Adipocyte (in vitro differentiated cells): ENCODE results near the gene C8A.

Experiments used
- DNase-seq: peaks from one replicate; pipeline ENCODE4 v3.0.0-alpha.2; 2015; ENCODE audit warnings: low read depth
- H3K27me3 ChIP-seq: replicated peaks from 2 replicates; pipeline ENCODE4 v1.7.0; 2013; ENCODE audit warnings: mild to moderate bottlenecking, low read length, moderate library complexity; ENCODE audit not compliant: control insufficient read depth, insufficient read depth
- H3K36me3 ChIP-seq: 2 replicates; pipeline ENCODE4 v1.7.0; 2013; ENCODE audit warnings: low read length, mild to moderate bottlenecking, moderate library complexity; ENCODE audit not compliant: control insufficient read depth, insufficient read depth, severe bottlenecking
- H3K4me1 ChIP-seq: 2 replicates; pipeline ENCODE4 v1.7.0; 2013; ENCODE audit warnings: mild to moderate bottlenecking, low read length, moderate library complexity; ENCODE audit not compliant: control insufficient read depth, insufficient read depth
- H3K4me3 ChIP-seq: 2 replicates; pipeline ENCODE4 v1.7.0; 2013; ENCODE audit warnings: mild to moderate bottlenecking, low read length, moderate library complexity
- H3K9ac ChIP-seq: 2 replicates; pipeline ENCODE4 v1.7.0; 2013; ENCODE audit warnings: mild to moderate bottlenecking, low read length, moderate library complexity
- H3K9me3 ChIP-seq: 2 replicates; pipeline ENCODE4 v1.7.0; 2013; ENCODE audit warnings: mild to moderate bottlenecking, low read length, moderate library complexity; ENCODE audit not compliant: control insufficient read depth

Gene C8A

GRCh38 chr1:56864430-56864829, 9.8 kb downstream of the C8A start:
- Histone ChIP-seq H3K27me3 (no peaks in the 10 kb centered on the region), H3K9me3 (no peaks in the 10 kb centered on the region), H3K4me1 (peaks cover 7% of the 10 kb centered on the region), H3K4me3 (no peak overlapping the region), H3K9ac (no peak overlapping the region), H3K36me3 (no peaks in the 10 kb centered on the region)
- no peak for DNase-seq

DNA sequence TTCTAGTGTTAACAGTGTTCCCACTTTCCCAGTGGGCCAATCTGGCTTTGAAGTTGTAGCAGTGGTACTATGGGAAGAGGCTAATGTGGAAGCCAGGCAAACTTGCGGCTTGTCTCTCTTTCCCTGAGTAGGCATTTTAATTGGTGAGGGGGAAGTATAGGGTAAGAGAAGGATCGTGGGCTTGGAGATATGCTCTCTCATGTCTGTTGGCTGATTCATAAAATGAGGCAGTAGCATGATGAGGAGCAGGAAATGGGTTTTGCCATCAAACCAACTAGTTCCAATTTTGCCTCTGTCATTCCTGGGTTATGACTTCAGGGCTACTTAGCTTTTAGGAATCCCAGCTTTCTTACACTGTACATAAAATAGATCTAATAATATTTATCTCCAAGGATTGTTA, 12.1 kb downstream of the C8A start:
- Histone ChIP-seq H3K36me3 (no peaks in the 10 kb centered on the region), H3K27me3 (no peaks in the 10 kb centered on the region), H3K9ac (no peak overlapping the region), H3K4me1 (peaks cover 7% of the 10 kb centered on the region), H3K9me3 (no peaks in the 10 kb centered on the region), H3K4me3 (no peak overlapping the region)
- DNase-seq: peak; percentile 53

DNA sequence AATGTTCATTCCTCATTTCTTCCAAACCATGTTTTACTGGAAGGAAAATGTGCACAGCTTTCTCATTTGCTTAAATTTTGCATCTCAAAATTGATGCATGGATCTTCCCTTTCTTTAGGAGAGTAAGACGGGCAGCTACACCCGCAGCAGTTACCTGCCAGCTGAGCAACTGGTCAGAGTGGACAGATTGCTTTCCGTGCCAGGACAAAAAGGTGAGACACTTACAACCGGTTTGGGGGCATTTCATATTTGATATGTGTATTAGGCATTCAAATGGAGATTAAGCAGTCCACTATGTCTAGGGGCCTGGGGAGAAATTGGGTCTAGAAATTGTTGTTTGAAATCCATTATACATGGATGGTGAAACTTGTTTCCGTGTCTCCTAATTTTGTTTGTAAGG, 12.9 kb downstream of the C8A start:
- no peak for DNase-seq
- peaks cover 8% of the 10 kb centered on the region for H3K4me1 ChIP-seq
- no peaks in the 10 kb centered on the region for H3K36me3 ChIP-seq
- no peak overlapping the region for H3K9ac ChIP-seq
- H3K27me3 ChIP-seq: no peaks in the 10 kb centered on the region
- no peak overlapping the region for H3K4me3 ChIP-seq
- H3K9me3 ChIP-seq: no peaks in the 10 kb centered on the region

DNA sequence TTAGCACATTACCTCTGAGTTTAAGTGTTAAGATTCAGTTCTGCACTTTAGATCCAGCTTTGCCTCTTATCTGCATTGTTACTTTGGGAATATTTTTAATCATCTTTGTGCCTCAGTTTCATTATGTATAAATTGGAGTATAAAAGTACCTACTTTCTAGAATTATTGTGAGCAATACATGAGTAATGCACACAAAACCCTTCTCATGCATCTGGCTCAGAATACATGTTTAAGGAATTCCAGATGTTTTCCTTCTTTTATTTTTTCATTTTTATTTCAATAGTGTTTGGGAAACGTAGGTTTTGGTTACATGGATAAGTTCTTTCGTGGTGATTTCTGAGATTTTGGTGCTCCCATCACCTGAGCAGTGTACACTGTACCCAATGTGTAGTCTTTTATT, 14.2 kb downstream of the C8A start:
- peak; percentile 61 for DNase-seq
- peaks cover 13% of the 10 kb centered on the region for H3K4me1 ChIP-seq

GRCh38 chr1:56872597-56872996, 18.0 kb downstream of the C8A start:
- H3K4me3 ChIP-seq: no peak overlapping the region
- no peaks in the 10 kb centered on the region for H3K9me3 ChIP-seq
- peaks cover 10% of the 10 kb centered on the region for H3K4me1 ChIP-seq
- no peak overlapping the region for H3K9ac ChIP-seq
- no peaks in the 10 kb centered on the region for H3K27me3 ChIP-seq
- no peaks in the 10 kb centered on the region for H3K36me3 ChIP-seq
- peak; percentile 25 for DNase-seq

More for the DNA sequence above, 14.2 kb downstream of the C8A start:
- Histone ChIP-seq H3K36me3 (no peaks in the 10 kb centered on the region), H3K27me3 (no peaks in the 10 kb centered on the region), H3K4me3 (no peak overlapping the region), H3K9ac (no peak overlapping the region), H3K9me3 (no peaks in the 10 kb centered on the region)

DNA sequence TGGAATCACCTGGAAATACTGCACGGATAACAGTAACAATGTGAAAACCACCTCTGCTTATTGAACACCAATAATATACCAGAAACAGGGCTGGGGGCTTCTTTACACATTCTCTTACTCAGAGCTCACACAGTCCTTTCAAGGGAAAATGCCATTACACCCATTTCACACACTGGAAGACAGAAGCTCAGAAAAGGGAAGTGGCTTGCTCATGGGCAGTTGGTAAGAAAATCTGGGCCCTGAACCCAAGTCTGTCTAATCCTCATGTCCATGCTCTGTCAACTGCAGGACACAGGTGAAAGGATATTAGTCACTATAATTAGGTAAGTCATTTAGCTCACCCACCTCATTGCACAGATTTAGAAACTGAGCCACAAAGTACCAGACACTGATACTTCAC, 18.6 kb downstream of the C8A start:
- DNase-seq: no peak
- H3K4me3 ChIP-seq: no peak overlapping the region
- H3K9ac ChIP-seq: no peak overlapping the region
- no peaks in the 10 kb centered on the region for H3K27me3 ChIP-seq
- no peaks in the 10 kb centered on the region for H3K9me3 ChIP-seq
- H3K4me1 ChIP-seq: peaks cover 16% of the 10 kb centered on the region
- H3K36me3 ChIP-seq: no peaks in the 10 kb centered on the region

DNA sequence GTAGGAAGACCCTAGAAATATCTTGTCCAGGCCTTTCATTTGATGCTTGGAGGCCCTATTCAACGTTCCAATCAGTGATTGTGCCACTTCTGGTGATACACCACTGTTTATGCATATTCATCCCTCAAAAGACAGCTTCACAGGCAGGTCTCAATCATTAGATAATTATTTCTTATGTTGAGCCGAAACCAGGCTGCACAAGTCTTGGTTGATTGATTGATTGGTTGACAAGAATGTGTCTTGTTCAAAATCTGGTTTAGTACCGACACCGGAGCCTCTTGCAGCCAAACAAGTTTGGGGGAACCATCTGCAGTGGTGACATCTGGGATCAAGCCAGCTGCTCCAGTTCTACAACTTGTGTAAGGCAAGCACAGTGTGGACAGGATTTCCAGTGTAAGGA, 20.1 kb downstream of the C8A start:
- peaks cover 21% of the 10 kb centered on the region for H3K4me1 ChIP-seq
- no peaks in the 10 kb centered on the region for H3K27me3 ChIP-seq
- H3K36me3 ChIP-seq: no peaks in the 10 kb centered on the region
- DNase-seq: no peak
- no peaks in the 10 kb centered on the region for H3K9me3 ChIP-seq
- H3K4me3 ChIP-seq: no peak overlapping the region
- no peak overlapping the region for H3K9ac ChIP-seq

DNA sequence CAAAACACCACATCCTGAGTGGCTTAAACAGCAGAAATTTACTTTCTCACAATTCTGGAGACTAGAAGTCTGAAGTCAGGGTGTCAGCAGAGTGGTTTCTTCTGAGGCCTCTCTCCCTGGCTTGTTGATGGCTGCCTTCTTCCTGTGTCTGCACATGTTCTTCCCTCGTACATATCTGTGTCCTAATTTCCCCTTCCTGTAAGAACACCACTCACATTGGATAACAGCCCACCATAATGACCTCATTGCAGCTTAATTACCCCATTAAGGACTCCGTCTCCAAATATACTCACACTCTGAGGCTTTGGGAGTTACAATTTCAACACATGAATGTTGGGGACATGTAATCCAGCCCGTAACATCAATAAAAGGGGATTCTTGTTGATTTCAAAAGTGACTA, 23.4 kb downstream of the C8A start:
- DNase-seq: no peak
- H3K9ac ChIP-seq: no peak overlapping the region
- H3K27me3 ChIP-seq: no peaks in the 10 kb centered on the region

DNA sequence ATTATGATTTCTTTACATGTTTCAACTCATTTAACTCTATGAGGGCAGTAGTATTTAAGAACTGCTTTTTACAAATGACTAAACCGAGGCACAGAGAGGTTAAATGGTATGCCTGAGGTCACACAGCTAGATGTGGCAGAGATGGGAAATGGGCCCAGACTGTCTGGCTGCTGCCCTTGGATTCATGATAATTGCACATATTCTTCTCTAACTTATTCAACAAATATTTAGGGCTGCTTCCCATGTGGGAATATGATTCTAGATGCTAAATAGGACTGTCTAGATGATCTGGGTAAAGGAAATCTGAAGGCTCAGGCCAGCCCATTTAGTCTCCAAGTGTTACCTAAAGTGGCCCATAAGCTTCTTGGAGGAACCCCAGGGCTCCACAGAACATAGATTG, 26.2 kb downstream of the C8A start:
- no peak overlapping the region for H3K9ac ChIP-seq
- peaks cover 15% of the 10 kb centered on the region for H3K4me1 ChIP-seq
- no peaks in the 10 kb centered on the region for H3K36me3 ChIP-seq
- no peaks in the 10 kb centered on the region for H3K9me3 ChIP-seq
- no peak for DNase-seq
- H3K27me3 ChIP-seq: no peaks in the 10 kb centered on the region
- no peak overlapping the region for H3K4me3 ChIP-seq

More for the DNA sequence above, 23.4 kb downstream of the C8A start:
- H3K36me3 ChIP-seq: no peaks in the 10 kb centered on the region
- H3K4me1 ChIP-seq: peaks cover 16% of the 10 kb centered on the region
- H3K4me3 ChIP-seq: no peak overlapping the region
- H3K9me3 ChIP-seq: no peaks in the 10 kb centered on the region

GRCh38 chr1:56881417-56881816, 26.8 kb downstream of the C8A start:
- Histone ChIP-seq H3K9me3 (no peaks in the 10 kb centered on the region), H3K36me3 (no peaks in the 10 kb centered on the region), H3K9ac (no peak overlapping the region), H3K4me1 (peaks cover 15% of the 10 kb centered on the region), H3K27me3 (no peaks in the 10 kb centered on the region), H3K4me3 (no peak overlapping the region)
- no peak for DNase-seq

DNA sequence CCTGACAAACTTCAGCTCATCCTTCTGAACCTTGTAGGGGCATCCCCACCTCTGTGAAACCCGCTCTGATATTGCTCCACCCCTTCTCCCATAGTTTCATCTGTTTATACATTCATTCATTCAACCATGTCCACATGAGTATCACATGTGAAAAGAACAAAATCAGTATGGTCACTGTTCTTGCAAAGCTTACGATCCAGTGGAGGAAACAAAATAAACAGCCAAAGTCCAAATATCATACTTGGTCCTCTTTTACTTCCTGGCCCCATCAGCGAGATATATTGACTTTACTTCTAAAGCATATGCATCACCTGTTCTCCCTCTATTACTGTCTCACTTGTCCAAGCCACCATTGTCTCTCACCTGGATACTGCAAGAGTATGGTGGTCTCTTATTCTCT, 35.6 kb downstream of the C8A start:
- H3K27me3 ChIP-seq: no peaks in the 10 kb centered on the region
- no peaks in the 10 kb centered on the region for H3K4me1 ChIP-seq
- no peaks in the 10 kb centered on the region for H3K36me3 ChIP-seq
- no peak for DNase-seq
- H3K4me3 ChIP-seq: no peak overlapping the region
- H3K9me3 ChIP-seq: no peaks in the 10 kb centered on the region
- H3K9ac ChIP-seq: no peak overlapping the region

DNA sequence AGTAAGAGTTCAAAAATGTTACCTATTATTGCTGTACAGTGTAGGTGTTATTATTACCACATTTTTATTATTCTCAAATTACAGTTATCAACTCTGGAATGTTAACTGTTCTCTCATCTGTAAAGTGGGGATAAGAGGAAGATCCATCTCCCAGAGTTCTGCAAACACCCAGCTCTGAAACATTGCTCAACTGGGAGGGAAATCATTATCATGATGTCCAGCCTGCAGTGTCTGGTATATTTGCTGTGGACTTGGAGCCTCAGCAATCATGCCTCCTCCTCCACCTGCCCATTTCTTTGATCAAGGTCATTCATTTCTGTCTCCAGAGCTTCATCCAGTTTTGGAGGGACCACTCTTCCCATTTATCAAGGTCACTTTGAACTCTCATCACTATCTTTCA, 39.4 kb downstream of the C8A start:
- no peak overlapping the region for H3K9ac ChIP-seq
- DNase-seq: no peak
- no peaks in the 10 kb centered on the region for H3K27me3 ChIP-seq
- H3K36me3 ChIP-seq: no peaks in the 10 kb centered on the region
- H3K4me1 ChIP-seq: peaks cover 13% of the 10 kb centered on the region
- H3K9me3 ChIP-seq: no peaks in the 10 kb centered on the region
- no peak overlapping the region for H3K4me3 ChIP-seq
